HEK293 (cell line): Measurements from ENCODE around the gene PNPLA5.
A peak's percentile ranks its signal among the peaks of the same experiment; 100 is the strongest.

Experiments
- CTCF ChIA-PET: fragments of 350-600 bp; formaldehyde crosslinking; extraction: SDS; loops from one replicate; lab custom pipeline; 2021; ENCODE audit warnings: antibody characterized with exemption; lab: Yijun Ruan, JAX
- POLR2A ChIA-PET: fragments of 300-600 bp; formaldehyde crosslinking; extraction: SDS; loops from one replicate; lab custom pipeline; 2020; ENCODE audit warnings: antibody characterized with exemption, inconsistent platforms; lab: Yijun Ruan, JAX
- H3K27ac ChIP-seq: fragments of 200-500 bp; sonication (Bioruptor generic); 2 replicates; pipeline ENCODE4 v1.5.1; 2014; ENCODE audit warnings: low read depth, low read length, control low read depth, inconsistent platforms; ENCODE audit errors: extremely low read depth
- H3K36me3 ChIP-seq, 2 experiments: fragments of 200-500 bp in 1 of 2; sonication (Bioruptor generic) in 1 of 2; 1 replicate in 1 of 2; 2 replicates in 1 of 2; pipeline ENCODE4 v1.5.1; 2014 to 2017; ENCODE audit warnings: inconsistent platforms in 2 of 2, low read length in 2 of 2; ENCODE audit not compliant: control insufficient read depth in 2 of 2, insufficient read depth in 1 of 2
- H3K4me1 ChIP-seq: fragments of 200-500 bp; sonication (Bioruptor generic); 2 replicates; pipeline ENCODE4 v1.5.1; 2014; ENCODE audit warnings: mild to moderate bottlenecking, low read length, inconsistent platforms; ENCODE audit not compliant: control insufficient read depth, insufficient read depth
- H3K4me3 ChIP-seq: 2 replicates; pipeline ENCODE4 v1.5.1; 2011; ENCODE audit warnings: low read depth, mild to moderate bottlenecking, control low read depth, low read length, moderate library complexity
- H3K9me3 ChIP-seq: fragments of 200-500 bp; sonication (Bioruptor generic); 2 replicates; pipeline ENCODE4 v1.5.1; 2014; ENCODE audit warnings: low read depth, low read length, inconsistent platforms; ENCODE audit not compliant: control insufficient read depth, insufficient read depth
- ATF2 ChIP-seq: fragments of 450-650 bp; formaldehyde crosslinking; IDR thresholded peaks from 2 replicates; pipeline ENCODE4 v1.5.1; 2016; ENCODE audit warnings: missing biosample characterization, missing genetic modification characterization, low read depth
- EGR2 ChIP-seq: fragments of 450-650 bp; formaldehyde crosslinking; IDR thresholded peaks from 2 replicates; pipeline ENCODE4 v1.5.1; 2016; ENCODE audit warnings: low read depth, missing biosample characterization, missing genetic modification characterization
- ELK4 ChIP-seq: IDR thresholded peaks from 2 replicates; pipeline ENCODE4 v1.6.1; 2011; ENCODE audit warnings: mild to moderate bottlenecking, low read depth, low read length, borderline replicate concordance
- GLIS2 ChIP-seq: fragments of 450-650 bp; formaldehyde crosslinking; IDR thresholded peaks from 2 replicates; pipeline ENCODE4 v1.5.1; 2016; ENCODE audit warnings: missing biosample characterization, missing genetic modification characterization
- HIC1 ChIP-seq: fragments of 450-650 bp; formaldehyde crosslinking; IDR thresholded peaks from 2 replicates; pipeline ENCODE4 v1.5.1; 2016; ENCODE audit warnings: missing biosample characterization, missing genetic modification characterization
- KLF1 ChIP-seq: fragments of 450-650 bp; formaldehyde crosslinking; IDR thresholded peaks from 2 replicates; pipeline ENCODE4 v1.5.1; 2016; ENCODE audit warnings: missing biosample characterization, missing genetic modification characterization
- PRDM1 ChIP-seq: fragments of 450-650 bp; formaldehyde crosslinking; IDR thresholded peaks from 2 replicates; pipeline ENCODE4; 2016; ENCODE audit warnings: missing biosample characterization, missing genetic modification characterization
- SETDB1 ChIP-seq: IDR thresholded peaks from one replicate; pipeline ENCODE4 v1.6.1; 2017; ENCODE audit warnings: mild to moderate bottlenecking, low read length, moderate library complexity, mixed read lengths; ENCODE audit not compliant: insufficient read length
- ZFHX2 ChIP-seq: fragments of 450-650 bp; formaldehyde crosslinking; conservative IDR thresholded peaks from 2 replicates; pipeline ENCODE4 v1.5.1; 2016; ENCODE audit warnings: missing biosample characterization, missing genetic modification characterization
- ZFP41 ChIP-seq: fragments of 450-650 bp; formaldehyde crosslinking; IDR thresholded peaks from 2 replicates; pipeline ENCODE4 v1.5.1; 2016; ENCODE audit warnings: missing biosample characterization, missing genetic modification characterization, borderline replicate concordance
- ZNF140 ChIP-seq: fragments of 450-650 bp; formaldehyde crosslinking; IDR thresholded peaks from 2 replicates; pipeline ENCODE4 v1.5.1; 2016; ENCODE audit warnings: missing biosample characterization, missing genetic modification characterization
- ZNF366 ChIP-seq: fragments of 450-650 bp; formaldehyde crosslinking; conservative IDR thresholded peaks from 2 replicates; pipeline ENCODE4 v1.5.1; 2016; ENCODE audit warnings: missing biosample characterization, missing genetic modification characterization
- ZNF398 ChIP-seq: fragments of 450-650 bp; formaldehyde crosslinking; IDR thresholded peaks from 2 replicates; pipeline ENCODE4 v1.5.1; 2017; ENCODE audit warnings: missing biosample characterization, missing genetic modification characterization
- ZNF555 ChIP-seq: fragments of 450-650 bp; formaldehyde crosslinking; conservative IDR thresholded peaks from 2 replicates; pipeline ENCODE4 v1.5.1; 2017; ENCODE audit warnings: missing biosample characterization, mild to moderate bottlenecking, missing genetic modification characterization, inconsistent platforms
- ZNF600 ChIP-seq: fragments of 450-650 bp; formaldehyde crosslinking; IDR thresholded peaks from 2 replicates; pipeline ENCODE4 v1.5.1; 2016; ENCODE audit warnings: missing biosample characterization, missing genetic modification characterization
- ZNF645 ChIP-seq: fragments of 450-650 bp; formaldehyde crosslinking; IDR thresholded peaks from 2 replicates; pipeline ENCODE4; 2016; ENCODE audit warnings: missing biosample characterization, missing genetic modification characterization
- ZNF677 ChIP-seq: fragments of 450-650 bp; IDR thresholded peaks from 2 replicates; pipeline ENCODE4 v1.5.0; 2018; ENCODE audit warnings: missing biosample characterization, mild to moderate bottlenecking, missing genetic modification characterization, moderate library complexity

The PNPLA5 gene

GRCh38 chr22:43911351-43911750 is 19.5 kb upstream of the PNPLA5 start:
- no peak overlapping the region for H3K4me3 ChIP-seq
- ChIA-PET POLR2A (no interaction called here), CTCF (no interaction called here)
- no peak for TF ChIP-seq ZNF600 (tag by site-specific recombination)
- TF ChIP-seq EGR2, result peak; percentile 41; the same call in 1 of the 2 replicates
- H3K9me3 ChIP-seq, result no peaks in the 10 kb centered on the region
- no peak overlapping the region for H3K27ac ChIP-seq
- H3K4me1 ChIP-seq, result no peaks in the 10 kb centered on the region
- no peaks in the 10 kb centered on the region for H3K36me3 ChIP-seq

GRCh38 chr22:43910178-43910695 is 18.4 kb upstream of the PNPLA5 start:
- TF ChIP-seq EGR2 (0 out of 2 replicates have a peak, but pooled peaks have one; percentile 55), SETDB1 (no peak), GLIS2 (tag by site-specific recombination) (0 out of 2 replicates have a peak, but pooled peaks have one; percentile 22), ZFP41 (tag by site-specific recombination) (no peak), ZFHX2 (tag by site-specific recombination) (peak; percentile 37), KLF1 (0 out of 2 replicates have a peak, but pooled peaks have one; percentile 41), HIC1 (tag by site-specific recombination) (no peak), ZNF140 (no peak), ELK4 (no peak), ZNF398 (peak; percentile 19; the same call in 1 of the 2 replicates), ATF2 (tag by site-specific recombination) (0 out of 2 replicates have a peak, but pooled peaks have one; percentile 15)
- CTCF ChIA-PET, result interaction anchor here (0.6 to 1.0 kb wide), 2 partner anchors 14 to 25 kb away, joined by 3 read pairs; no protein-coding TSS in a partner anchor
- Histone ChIP-seq H3K4me3 (no peak overlapping the region), H3K4me1 (no peaks in the 10 kb centered on the region), H3K9me3 (no peaks in the 10 kb centered on the region), H3K27ac (no peak overlapping the region), H3K36me3 (no peaks in the 10 kb centered on the region)
- POLR2A ChIA-PET, result no interaction called here

GRCh38 chr22:43909708-43910107 is 17.9 kb upstream of the PNPLA5 start:
- no peaks in the 10 kb centered on the region for H3K9me3 ChIP-seq
- TF ChIP-seq PRDM1 (tag by site-specific recombination) (peak; percentile 47; the same call in 1 of the 2 replicates), ZNF677 (tag by site-specific recombination) (no peak), ZNF366 (tag by site-specific recombination) (peak; percentile 96), EGR2 (peak; percentile 24; the same call in 1 of the 2 replicates), ZNF555 (tag by site-specific recombination) (no peak), ZFHX2 (tag by site-specific recombination) (peak; percentile 46; the same call in 1 of the 2 replicates), ZNF645 (tag by site-specific recombination) (no peak)
- no peak overlapping the region for H3K27ac ChIP-seq
- no peaks in the 10 kb centered on the region for H3K4me1 ChIP-seq
- H3K4me3 ChIP-seq, result no peak overlapping the region
- ChIA-PET POLR2A (no interaction called here), CTCF (no interaction called here)
- H3K36me3 ChIP-seq, result no peaks in the 10 kb centered on the region
